HCT116 (cell line): ENCODE results near the gene CNN1. TPM values are rescaled to one million over a fixed set of nuclear protein-coding genes. Genes with fewer than 3 reads are reported as not detected.
A peak's percentile ranks its signal among the peaks of the same experiment; 100 is the strongest.

Experiments used
- ATAC-seq: fragments of 200-7000 bp; cut with Tn5 transposase; 2 replicates; pipeline ENCODE4 v1.9.1; 2020; ENCODE audit warnings: mild to moderate bottlenecking, moderate library complexity
- BruUV-seq: library from RNA; stranded (reverse); fragments of 400-500 nt; replicated peaks from 2 replicates; lab custom pipeline; 2021; lab: Mats Ljungman, UMichigan
- CTCF ChIA-PET: fragments of 300-600 bp; sonication (Branson Sonifier 250); formaldehyde crosslinking; loops from one replicate; lab custom pipeline; 2021; ENCODE audit warnings: antibody characterized with exemption; lab: Charles Lee
- POLR2A ChIA-PET: fragments of 300-600, 350-600 bp; sonication (Branson Sonifier 250); formaldehyde crosslinking; loops from one replicate; lab custom pipeline; 2021; ENCODE audit warnings: antibody characterized with exemption; lab: Charles Lee
- RAD21 ChIA-PET, 2 experiments: fragments of 300-600 bp; sonication (Branson Sonifier 250); formaldehyde crosslinking; loops; one replicate each; lab custom pipeline; 2023; ENCODE audit warnings: low total read pairs in 2 of 2; ENCODE audit not compliant: uncharacterized antibody in 2 of 2, unreplicated experiment in 2 of 2, low non-redundant PET in 1 of 2; lab: Charles Lee
- DNase-seq: peaks from one replicate; pipeline ENCODE4 v3.0.0-alpha.2; 2010; ENCODE audit warnings: low read depth, low spot score
- H2AFZ ChIP-seq: fragments of 200-600 bp; shearing (Covaris generic), sonication (generic); 2 replicates; pipeline ENCODE4 v1.6.1; 2017; ENCODE audit warnings: low read depth, mixed run types, mixed read lengths, antibody characterized with exemption, low read length; ENCODE audit not compliant: poor library complexity, severe bottlenecking
- H3K27ac ChIP-seq: 2 replicates; pipeline ENCODE4 v1.5.1; 2012; ENCODE audit warnings: low read depth, low read length
- H3K27me3 ChIP-seq: fragments of 200-600 bp; sonication (generic); 2 replicates; pipeline ENCODE4 v1.6.1; 2016; ENCODE audit warnings: mixed run types, low read length, mixed read lengths; ENCODE audit not compliant: insufficient read depth
- H3K36me3 ChIP-seq, 2 experiments: fragments of 200-500 bp in 1 of 2; fragments of 200-600 bp in 1 of 2; sonication (Bioruptor generic) in 1 of 2; sonication (generic) in 1 of 2; 2 replicates each; pipeline versions ENCODE4 v1.5.1 to v1.6.1; 2014 to 2016; ENCODE audit warnings: low read length in 2 of 2, inconsistent platforms in 1 of 2, mixed read lengths in 1 of 2, mixed run types in 1 of 2; ENCODE audit not compliant: insufficient read depth in 2 of 2, control insufficient read depth in 1 of 2
- H3K4me1 ChIP-seq, 2 experiments: fragments of 200-600 bp in 1 of 2; sonication (generic) in 1 of 2; 2 replicates each; pipeline versions ENCODE4 v1.5.1 to v1.6.1; 2012 to 2017; ENCODE audit warnings: low read length in 2 of 2, inconsistent platforms in 1 of 2, mild to moderate bottlenecking in 1 of 2, mixed read lengths in 1 of 2, mixed run types in 1 of 2, moderate library complexity in 1 of 2; ENCODE audit not compliant: insufficient read depth in 2 of 2, control insufficient read depth in 1 of 2
- H3K4me2 ChIP-seq: fragments of 200-600 bp; sonication (generic); 2 replicates; pipeline ENCODE4 v1.6.1; 2017; ENCODE audit warnings: mixed run types, low read length, mixed read lengths
- H3K4me3 ChIP-seq, 2 experiments: fragments of 200-600 bp in 1 of 2; sonication (generic) in 1 of 2; replicated peaks in 1 of 2; 2 replicates each; pipeline ENCODE4 v1.5.1; 2011 to 2016; ENCODE audit warnings: low read length in 2 of 2, control low read depth in 1 of 2, low read depth in 1 of 2, mild to moderate bottlenecking in 1 of 2, mixed read lengths in 1 of 2, mixed run types in 1 of 2
- H3K79me2 ChIP-seq: fragments of 200-600 bp; sonication (generic); 2 replicates; pipeline ENCODE4 v1.6.1; 2017; ENCODE audit warnings: mild to moderate bottlenecking, mixed run types, low read length, moderate library complexity, mixed read lengths; ENCODE audit not compliant: insufficient read depth
- H3K9ac ChIP-seq: fragments of 200-600 bp; sonication (generic); 2 replicates; pipeline ENCODE4 v1.6.1; 2016; ENCODE audit warnings: low read length, mixed read lengths
- H3K9me2 ChIP-seq: fragments of 200-600 bp; sonication (generic), shearing (Covaris generic); 2 replicates; pipeline ENCODE4 v1.6.1; 2017; ENCODE audit warnings: mixed run types, mild to moderate bottlenecking, moderate library complexity; ENCODE audit not compliant: insufficient read depth
- H3K9me3 ChIP-seq, 2 experiments: fragments of 200-500 bp in 1 of 2; fragments of 200-600 bp in 1 of 2; sonication (Bioruptor generic) in 1 of 2; sonication (generic) in 1 of 2; 2 replicates each; pipeline ENCODE4 v1.6.1; 2014 to 2017; ENCODE audit warnings: low read length in 2 of 2, mixed read lengths in 2 of 2, inconsistent platforms in 1 of 2, low read depth in 1 of 2, mild to moderate bottlenecking in 1 of 2, mixed run types in 1 of 2, moderate library complexity in 1 of 2; ENCODE audit not compliant: control insufficient read depth in 1 of 2, insufficient read depth in 1 of 2
- H4K20me1 ChIP-seq: fragments of 200-600 bp; sonication (generic), shearing (Covaris generic); 2 replicates; pipeline ENCODE4 v1.6.1; 2017; ENCODE audit warnings: mixed run types, mild to moderate bottlenecking, moderate library complexity; ENCODE audit not compliant: insufficient read depth
- CBX3 ChIP-seq: IDR thresholded peaks from 2 replicates; pipeline ENCODE4 v1.6.1; 2012; ENCODE audit warnings: low read depth
- EGR1 ChIP-seq: IDR thresholded peaks from 2 replicates; pipeline ENCODE4 v1.6.1; 2012; ENCODE audit warnings: low read depth
- ELF1 ChIP-seq: IDR thresholded peaks from 2 replicates; pipeline ENCODE4 v1.6.1; 2012; ENCODE audit warnings: low read depth, borderline replicate concordance
- FOSL1 ChIP-seq: IDR thresholded peaks from 2 replicates; pipeline ENCODE4 v1.6.1; 2012; ENCODE audit warnings: low read depth
- POLR2A ChIP-seq: IDR thresholded peaks from 2 replicates; pipeline ENCODE4 v1.7.0; 2011; ENCODE audit warnings: borderline replicate concordance; ENCODE audit not compliant: insufficient read depth, insufficient read length; ENCODE audit errors: extremely low read depth
- POLR2AphosphoS5 ChIP-seq: IDR thresholded peaks from 2 replicates; pipeline ENCODE4 v1.6.1; 2011; ENCODE audit warnings: mild to moderate bottlenecking, low read depth, low read length, moderate library complexity
- SP1 ChIP-seq: IDR thresholded peaks from 2 replicates; pipeline ENCODE4 v1.6.1; 2012; ENCODE audit warnings: low read depth
- TCF7L2 ChIP-seq: IDR thresholded peaks from 2 replicates; pipeline ENCODE4 v1.7.0; 2011; ENCODE audit warnings: borderline replicate concordance, inconsistent platforms; ENCODE audit not compliant: insufficient read depth, insufficient read length; ENCODE audit errors: extremely low read depth
- ZFX ChIP-seq: fragments of 450-650 bp; IDR thresholded peaks from 2 replicates; pipeline ENCODE4 v1.6.1; 2017
- intact Hi-C: fragments of 100-400 bp; cut with micrococcal nuclease; formaldehyde crosslinking; loops from 2 replicates; pipeline ENCODE4 v1.10.0; 2022
- total RNA-seq: library from RNA; stranded (reverse); gene quantifications from one replicate; pipeline ENCODE4 v1.2.1, GENCODE V29; 2021; ENCODE audit not compliant: unreplicated experiment
- TF ChIP-seq, protein P1 (sequence below): IDR thresholded peaks from 2 replicates; pipeline ENCODE4 v1.6.1; 2011; ENCODE audit warnings: mild to moderate bottlenecking, low read length, moderate library complexity; ENCODE audit not compliant: insufficient replicate concordance; ENCODE audit errors: extremely low read depth

The CNN1 gene
- total RNA-seq, 1 experiment from 2014 or later = 0.64 TPM

DNA sequence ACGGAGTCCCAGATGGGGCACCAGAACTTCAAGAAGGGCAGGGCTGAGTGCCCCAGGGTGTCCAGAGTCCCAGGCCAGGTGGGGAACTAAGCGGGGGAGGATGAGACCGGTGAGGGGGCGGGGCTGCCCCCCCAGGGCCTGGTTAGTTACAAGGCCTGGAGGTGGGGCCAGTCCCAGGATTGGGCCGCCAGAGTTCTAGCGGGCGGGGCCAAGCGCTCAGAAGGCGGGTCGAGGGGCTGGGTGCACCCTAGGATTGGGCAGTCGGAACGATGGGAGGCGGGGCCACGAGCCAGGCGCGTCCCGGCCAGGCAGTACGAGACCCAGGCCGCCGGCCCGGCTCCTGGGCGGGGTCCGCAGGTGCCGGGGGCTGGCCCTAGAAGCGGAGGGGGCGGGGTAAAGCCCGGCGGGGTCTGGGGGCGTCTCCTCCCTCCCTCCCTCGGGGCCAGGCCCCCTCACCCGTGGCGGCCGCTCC, 33.6 kb upstream of the CNN1 start:
- BruUV-seq = no TSS peak
- H3K79me2 ChIP-seq = peaks cover 6% of the 10 kb centered on the region; the same call in 1 of the 2 replicates
- H3K27me3 ChIP-seq = no peaks in the 10 kb centered on the region
- intact Hi-C loops = loop anchor here (2.0 kb wide), 1 partner anchor 24 kb away; the partner anchor contains the start of gene ECSIT
- no peak overlapping the region for H2AFZ ChIP-seq
- peak overlapping the region; percentile 94 for H3K4me2 ChIP-seq
- ATAC-seq (peak; percentile 96), DNase-seq (peak; percentile 90)
- H3K9ac ChIP-seq = peak overlapping the region; percentile 87
- no peaks in the 10 kb centered on the region for H3K36me3 ChIP-seq
- no peaks in the 10 kb centered on the region for H3K9me3 ChIP-seq
- peak overlapping the region; percentile 65 to 80 for H3K4me3 ChIP-seq
- CTCF ChIA-PET = no interaction called here
- POLR2A ChIA-PET = interaction anchor here (1.0 kb wide), 1 partner anchor 124 kb away, joined by 3 read pairs; no protein-coding TSS in a partner anchor
- no peaks in the 10 kb centered on the region for H3K9me2 ChIP-seq
- peak overlapping the region; percentile 89 for H3K27ac ChIP-seq
- no peaks in the 10 kb centered on the region for H4K20me1 ChIP-seq
- H3K4me1 ChIP-seq = peaks cover 0 to 13% of the 10 kb centered on the region in 2 experiments; a peak in 2 of 4 replicates
- RAD21 ChIA-PET = no interaction called here
- peak; percentile 12 for TF ChIP-seq POLR2A
- TF ChIP-seq SP1 = peak; percentile 70
- no peak for TF ChIP-seq ELF1
- peak; percentile 50 for TF ChIP-seq POLR2AphosphoS5
- no peak for TF ChIP-seq CBX3
- no peak for TF ChIP-seq TCF7L2
- TF ChIP-seq, protein P1, sequence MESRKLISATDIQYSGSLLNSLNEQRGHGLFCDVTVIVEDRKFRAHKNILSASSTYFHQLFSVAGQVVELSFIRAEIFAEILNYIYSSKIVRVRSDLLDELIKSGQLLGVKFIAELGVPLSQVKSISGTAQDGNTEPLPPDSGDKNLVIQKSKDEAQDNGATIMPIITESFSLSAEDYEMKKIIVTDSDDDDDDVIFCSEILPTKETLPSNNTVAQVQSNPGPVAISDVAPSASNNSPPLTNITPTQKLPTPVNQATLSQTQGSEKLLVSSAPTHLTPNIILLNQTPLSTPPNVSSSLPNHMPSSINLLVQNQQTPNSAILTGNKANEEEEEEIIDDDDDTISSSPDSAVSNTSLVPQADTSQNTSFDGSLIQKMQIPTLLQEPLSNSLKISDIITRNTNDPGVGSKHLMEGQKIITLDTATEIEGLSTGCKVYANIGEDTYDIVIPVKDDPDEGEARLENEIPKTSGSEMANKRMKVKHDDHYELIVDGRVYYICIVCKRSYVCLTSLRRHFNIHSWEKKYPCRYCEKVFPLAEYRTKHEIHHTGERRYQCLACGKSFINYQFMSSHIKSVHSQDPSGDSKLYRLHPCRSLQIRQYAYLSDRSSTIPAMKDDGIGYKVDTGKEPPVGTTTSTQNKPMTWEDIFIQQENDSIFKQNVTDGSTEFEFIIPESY = no peak
- no peak for TF ChIP-seq ZFX
- peak; percentile 91 for TF ChIP-seq EGR1
- no peak for TF ChIP-seq FOSL1
